Measurements from ENCODE around the gene SLC16A8.

SLC16A8 gene

DNA sequence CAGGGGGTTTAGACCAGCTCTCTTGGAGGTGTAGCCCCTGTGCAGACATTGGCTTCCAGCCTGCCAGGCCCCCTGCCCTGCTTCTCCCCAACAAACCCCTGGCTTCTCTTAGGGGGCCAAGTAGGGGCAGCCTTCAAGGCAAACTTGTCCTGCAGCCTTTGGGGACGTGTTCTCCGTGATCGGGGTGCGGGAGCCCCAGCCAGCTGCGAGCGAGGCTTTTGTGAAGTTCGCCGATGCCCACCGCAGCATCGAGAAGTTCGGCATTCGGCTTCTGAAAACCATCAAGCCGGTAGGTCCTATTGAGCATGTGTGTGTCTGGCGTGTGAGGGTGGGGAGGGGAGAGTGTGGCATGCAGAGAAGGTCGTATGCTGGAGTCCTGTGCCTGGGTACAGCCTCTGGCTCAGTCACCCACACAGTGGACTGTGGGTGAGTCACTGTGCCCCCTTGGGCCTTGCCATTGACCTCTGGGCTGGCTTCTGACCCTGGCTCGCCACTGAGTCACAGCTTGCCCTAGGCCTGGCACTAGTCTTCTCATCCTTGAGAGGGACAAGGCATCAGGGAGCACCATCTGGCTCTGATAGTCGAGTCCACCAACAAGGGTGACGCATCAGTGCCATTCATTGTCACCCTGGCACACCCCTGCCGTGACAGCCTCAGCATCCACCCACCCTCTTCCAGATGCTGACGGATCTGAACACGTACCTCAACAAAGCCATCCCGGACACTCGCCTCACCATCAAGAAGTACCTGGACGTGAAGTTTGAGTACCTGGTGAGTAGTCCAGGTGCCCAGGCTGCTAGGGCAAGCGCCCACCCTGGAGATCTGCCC lies 11.4 kb downstream of the SLC16A8 start:
- DNase-seq (ENCODE audit: low spot score) = no peak

DNA sequence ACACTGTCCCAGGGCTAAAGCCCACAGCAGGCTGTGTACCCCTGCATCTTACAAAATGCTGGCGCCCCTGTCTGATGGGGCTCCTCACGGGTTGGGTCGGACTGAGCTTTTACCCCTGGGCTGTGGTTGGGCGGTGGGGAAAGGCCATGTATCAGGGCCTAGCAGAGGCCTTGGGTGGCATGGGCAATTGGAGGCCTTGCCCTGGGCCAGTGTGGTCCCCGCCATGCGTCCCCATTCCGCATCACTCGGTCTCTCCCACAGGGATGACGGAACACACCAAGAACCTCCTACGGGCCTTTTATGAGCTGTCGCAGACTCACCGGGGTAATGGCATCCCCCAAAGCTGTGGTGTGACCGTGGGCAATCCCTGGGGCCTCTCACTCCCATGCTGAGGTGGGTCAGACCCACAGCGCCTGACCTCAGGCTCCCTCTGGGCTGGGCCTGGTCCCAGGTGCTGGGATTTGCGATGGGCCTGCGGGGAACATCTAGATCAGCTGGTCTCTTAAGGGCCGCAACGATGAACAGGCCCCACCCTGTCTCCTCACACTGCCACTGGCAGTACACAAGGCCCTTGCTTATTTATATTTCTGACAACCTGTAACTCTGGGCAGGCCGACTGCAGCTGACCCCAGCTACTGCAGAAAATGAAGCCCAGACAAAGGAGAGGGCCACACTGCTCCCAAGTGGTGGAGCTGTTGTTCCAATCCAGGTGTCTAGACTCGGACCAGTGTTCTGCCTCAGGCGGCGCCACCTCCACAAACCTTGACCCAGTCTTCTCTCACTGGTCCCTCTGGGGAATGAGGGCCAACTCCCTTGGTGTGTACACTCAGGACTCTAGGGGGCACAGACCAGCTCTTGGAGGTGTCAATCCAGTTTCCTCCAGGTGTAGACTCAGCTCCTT lies 12.3 kb downstream of the SLC16A8 start:
- DNase-seq (ENCODE audit: low spot score) = no peak

DNA sequence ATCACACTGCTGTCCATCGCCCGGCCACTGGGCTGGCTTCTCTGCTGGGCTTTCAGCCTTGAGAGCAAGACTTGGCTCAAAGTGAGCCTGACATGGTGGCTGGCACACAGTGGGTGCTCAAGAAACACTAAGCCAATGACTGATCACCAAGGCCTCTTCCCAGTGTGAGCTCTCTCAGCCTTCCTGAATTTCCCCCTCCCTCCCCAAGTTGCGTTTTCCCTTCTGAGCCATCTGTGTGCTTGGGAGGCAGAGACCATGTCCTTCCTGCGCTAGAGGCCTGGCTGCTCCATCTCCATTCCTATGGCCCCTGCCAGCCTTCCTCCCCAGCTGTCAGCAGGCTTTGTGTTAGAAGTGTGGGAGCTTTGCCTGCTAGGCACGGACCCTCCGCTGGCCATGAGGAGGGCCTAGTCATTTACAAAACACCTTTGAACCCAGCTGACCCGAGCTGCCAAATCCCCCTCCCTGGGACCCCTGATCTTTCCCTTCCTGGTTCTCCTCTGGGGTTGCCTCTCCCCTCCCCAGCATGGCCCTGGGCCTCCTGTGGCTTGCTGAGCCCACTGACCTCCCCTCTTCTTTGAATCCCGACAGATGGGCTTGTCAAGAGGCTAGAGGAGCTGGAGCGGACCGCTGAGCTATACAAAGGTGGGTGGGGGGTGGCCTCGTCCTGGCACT lies 13.6 kb downstream of the SLC16A8 start:
- no peak for DNase-seq (ENCODE audit: low spot score)

DNA sequence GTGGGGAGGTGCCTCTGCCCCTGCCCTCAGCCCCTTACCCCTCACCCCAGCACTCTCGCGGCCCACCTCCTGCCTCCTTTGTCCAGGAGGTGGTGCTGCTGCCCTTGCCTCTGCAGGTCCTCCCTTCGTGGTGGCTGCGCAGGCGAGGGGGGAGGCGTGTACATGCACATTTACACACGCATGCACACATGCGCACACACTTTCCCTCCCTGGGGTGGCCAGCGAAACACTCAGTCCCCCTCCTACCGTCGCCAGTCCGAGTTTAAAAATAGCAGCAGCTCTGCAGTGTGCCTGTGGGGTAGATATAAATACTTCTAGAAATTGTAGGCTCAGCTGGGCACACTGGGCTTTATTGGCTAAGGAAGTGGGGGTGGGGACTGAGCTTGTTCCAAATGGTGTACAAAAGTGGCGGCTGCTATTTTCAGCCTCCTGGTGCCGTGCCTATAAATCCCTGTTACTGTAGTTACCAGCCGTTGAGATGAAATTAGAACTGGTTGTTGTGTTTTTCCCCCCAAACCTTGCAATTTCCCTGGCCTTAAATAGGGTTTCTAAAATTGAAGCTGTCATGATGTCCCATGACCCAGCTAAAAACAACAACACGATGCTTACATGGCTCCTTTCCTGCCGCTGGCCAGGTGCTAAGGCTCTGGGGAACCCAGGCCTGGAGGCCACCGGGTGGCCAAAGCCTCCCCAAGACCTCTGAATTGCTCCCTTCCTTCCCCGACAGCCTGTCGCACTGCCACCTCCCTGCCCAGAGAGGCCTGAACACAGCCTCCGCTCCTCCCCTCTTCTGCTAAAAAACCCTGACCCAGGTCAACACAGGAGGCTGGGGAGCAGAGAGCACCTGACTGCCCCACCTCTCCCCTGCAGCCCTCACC lies 14.4 kb downstream of the SLC16A8 start:
- no peak for DNase-seq (ENCODE audit: low spot score)

DNA sequence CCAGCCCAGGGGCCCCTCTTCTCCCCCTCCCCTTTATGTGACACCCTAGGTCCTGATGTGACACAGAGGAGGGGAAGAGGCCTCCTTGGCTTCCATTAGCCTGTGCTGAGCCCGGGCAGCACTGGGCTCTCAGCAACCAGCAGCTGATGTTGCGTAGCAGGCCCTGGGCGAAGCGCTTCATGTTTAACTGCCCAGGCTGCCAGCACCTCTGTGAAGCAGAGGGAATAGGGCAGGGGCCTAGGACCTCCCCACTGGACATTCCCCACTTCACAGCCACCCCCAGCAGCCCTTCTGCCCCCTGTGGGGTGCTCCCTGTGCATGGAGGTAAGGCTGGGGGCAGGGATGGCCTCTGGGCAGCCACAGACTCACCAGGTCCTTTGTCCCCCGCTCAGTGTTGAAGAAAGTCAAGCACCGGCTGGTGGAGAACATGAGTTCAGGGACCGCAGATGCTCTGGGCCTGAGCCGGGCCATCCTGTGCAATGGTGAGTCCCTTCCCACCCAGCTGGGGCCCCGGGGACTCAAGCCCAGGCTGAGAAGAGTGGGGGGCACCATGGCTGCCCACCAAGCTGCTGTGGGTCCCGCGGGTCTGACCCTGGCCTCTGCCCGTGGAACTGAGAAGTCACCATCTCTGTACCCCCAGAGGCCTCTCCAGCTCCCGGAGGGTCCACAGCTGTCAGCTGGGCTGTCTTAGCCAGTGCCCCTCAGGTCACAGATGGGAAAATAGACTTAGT lies 15.2 kb downstream of the SLC16A8 start:
- DNase-seq (ENCODE audit: low spot score) = no peak

DNA sequence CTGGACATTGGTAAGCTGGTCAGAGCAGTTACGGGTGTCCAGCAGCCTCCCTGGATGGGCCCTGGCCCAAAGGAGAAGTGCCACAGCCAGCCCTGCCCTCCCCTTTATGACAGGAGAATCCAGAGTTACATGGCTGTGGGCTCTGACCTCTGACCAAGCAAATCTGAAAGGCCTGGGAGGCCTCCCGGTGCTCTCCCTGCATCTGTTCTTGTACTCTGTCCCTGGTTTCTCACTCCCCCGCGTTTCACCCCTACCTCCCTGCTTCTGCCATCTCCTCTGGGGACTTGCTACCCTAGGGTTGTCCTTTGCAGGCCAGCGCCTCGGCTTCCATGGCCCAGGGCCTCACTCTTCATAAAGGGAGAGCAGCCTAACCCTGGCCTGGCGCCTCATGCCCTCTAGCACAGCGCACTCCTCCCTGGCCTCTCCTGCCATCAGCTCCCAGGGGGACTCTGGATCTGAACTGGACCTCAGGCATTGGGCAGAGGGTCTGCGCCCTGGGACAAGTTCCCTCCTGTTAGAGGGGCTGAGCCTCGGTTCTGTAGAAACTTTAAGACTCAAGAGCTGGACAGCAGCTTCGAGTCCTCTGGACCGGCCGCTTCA lies 16.1 kb downstream of the SLC16A8 start:
- DNase-seq (ENCODE audit: low spot score) = no peak

DNA sequence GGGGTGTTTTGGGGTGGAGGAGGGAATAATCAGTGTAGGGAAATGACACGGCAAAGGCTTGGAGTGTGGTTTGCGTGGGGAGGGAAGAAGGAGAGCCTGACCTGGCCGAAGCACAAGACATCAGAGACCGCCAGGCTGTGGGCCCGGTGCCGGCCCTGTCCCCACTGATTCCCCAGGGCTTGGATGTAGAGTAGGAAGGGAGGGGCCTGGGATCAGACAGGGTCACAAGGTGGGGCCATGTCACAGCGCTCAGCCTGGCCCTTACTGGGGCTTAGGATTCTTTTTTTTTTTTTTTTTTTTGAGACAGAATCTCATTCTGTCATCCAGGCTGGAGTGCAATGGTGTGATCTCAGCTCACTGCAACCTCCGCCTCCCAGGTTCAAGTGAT lies 17.0 kb downstream of the SLC16A8 start:
- DNase-seq (ENCODE audit: low spot score) = no peak

DNA sequence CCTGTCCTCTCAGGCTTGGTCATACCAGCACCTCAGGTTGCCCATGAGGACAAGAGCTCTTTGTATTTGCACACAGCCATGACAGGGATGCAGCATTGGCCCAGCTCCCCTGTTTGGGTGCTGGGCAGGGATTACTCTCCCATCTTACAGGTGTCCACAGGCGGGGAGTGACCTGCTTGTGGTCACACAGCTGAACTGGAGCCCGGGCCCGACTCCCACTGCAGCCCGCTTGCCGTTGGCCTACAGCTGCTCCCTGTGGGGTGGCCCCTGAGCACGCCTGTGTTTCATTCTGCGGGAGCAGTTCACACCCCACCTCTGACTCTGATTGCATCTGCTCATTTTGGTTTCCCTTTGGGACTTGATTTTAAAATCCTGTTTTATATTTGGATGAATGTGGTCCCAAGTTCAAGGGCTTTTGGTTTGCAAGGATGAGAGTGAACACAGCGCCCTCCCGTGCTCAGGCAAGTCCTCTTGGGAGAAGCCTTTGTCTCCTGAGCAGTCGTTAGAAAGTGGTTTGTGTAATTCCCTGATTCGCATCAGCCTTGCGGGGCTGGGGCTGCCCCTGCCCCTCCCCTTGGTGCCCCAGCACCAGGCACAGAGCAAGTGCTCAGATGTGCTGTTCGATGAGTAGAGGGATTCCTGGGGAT lies 17.5 kb downstream of the SLC16A8 start:
- DNase-seq (ENCODE audit: low spot score) = no peak

DNA sequence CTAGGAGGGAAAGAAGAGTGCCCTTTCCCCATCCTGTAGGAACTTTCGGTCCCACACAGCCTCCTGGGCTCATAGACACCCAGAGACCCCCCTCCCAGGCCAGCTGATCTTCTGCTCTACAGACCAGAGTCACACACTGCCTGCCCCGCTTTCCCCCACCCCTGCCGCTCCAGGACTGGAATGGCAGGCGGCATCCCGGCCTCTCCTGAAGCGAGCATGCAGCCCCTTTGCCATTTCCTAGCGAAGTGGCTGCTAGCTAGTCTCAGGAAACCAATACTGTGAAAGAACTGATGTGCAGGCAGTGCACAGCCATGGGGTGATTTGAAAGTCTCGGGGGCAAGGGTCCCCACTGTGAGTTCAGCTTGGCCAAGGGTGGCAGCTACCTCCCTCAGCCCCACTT lies 18.4 kb downstream of the SLC16A8 start:
- no peak for DNase-seq (ENCODE audit: low spot score)

DNA sequence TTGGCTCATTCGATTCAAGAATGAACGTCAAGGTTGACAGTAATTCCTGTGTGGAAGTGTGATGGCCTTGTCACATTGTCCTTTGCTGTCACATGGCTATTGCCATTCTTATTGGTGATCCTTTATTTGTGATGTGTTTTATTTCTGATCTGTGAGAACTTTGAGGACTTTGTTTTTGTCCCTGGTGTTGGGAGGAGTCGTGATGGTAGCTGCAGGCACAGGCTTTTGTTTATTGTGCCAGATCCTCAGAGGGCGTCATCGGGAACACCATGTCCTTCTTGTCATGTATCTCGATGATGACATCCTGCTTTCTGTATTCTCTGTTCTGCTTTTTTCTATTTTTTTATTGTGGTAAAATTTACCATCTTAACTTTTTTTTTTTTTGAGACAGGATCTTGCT lies 21.2 kb downstream of the SLC16A8 start:
- DNase-seq (ENCODE audit: low spot score) = no peak

DNA sequence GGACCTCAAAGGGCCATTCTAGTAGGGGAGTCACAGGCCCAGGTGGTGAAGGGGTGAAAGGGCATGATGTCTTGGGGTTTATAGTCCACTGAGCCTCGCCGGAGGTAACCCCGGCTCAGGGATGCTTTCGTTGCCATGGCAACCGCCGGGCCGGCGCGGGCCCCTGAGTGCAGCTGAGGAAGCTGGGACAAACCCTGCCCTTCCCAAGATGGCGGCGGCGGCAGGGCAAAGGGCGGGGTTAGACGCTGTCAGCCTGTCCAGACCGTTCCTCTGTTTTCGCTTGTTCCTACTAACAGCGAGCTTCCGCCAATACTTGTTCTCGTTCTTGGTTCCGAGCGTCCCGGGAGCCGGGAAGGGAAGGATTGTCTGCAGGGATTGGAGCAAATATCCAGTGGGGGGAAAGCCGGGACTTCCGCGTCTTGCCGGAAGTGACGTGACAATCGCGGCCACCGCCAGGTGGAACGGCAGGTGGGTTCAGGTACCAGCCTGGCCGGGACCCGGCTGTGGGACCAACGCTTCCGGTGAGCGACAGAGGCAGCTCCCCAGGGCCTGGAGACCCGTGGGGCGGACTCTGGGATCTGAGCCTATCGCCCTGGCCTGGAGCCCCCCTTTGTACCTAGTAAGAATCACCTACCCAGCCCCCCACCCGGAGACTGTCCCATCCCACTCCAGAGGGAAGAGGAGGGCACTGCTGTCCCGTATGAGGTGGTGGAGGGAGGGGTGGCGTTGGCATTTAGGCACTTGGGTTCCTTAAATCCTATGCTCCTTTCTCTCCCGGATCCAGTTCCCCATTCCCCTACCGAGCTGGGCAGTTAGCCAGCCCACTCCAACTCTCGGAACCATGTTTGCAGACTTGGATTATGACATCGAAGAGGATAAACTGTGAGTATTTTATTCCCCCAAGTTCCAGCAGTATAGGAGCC lies 26.8 kb downstream of the SLC16A8 start, which contains the start of gene PICK1:
Gene PICK1, plus strand, starts transcription at position 436 of the 923 bp plus-strand sequence. Its CDS starts 406 bp downstream, at position 842.
- peak; percentile 95 for DNase-seq (ENCODE audit: low spot score)

DNA sequence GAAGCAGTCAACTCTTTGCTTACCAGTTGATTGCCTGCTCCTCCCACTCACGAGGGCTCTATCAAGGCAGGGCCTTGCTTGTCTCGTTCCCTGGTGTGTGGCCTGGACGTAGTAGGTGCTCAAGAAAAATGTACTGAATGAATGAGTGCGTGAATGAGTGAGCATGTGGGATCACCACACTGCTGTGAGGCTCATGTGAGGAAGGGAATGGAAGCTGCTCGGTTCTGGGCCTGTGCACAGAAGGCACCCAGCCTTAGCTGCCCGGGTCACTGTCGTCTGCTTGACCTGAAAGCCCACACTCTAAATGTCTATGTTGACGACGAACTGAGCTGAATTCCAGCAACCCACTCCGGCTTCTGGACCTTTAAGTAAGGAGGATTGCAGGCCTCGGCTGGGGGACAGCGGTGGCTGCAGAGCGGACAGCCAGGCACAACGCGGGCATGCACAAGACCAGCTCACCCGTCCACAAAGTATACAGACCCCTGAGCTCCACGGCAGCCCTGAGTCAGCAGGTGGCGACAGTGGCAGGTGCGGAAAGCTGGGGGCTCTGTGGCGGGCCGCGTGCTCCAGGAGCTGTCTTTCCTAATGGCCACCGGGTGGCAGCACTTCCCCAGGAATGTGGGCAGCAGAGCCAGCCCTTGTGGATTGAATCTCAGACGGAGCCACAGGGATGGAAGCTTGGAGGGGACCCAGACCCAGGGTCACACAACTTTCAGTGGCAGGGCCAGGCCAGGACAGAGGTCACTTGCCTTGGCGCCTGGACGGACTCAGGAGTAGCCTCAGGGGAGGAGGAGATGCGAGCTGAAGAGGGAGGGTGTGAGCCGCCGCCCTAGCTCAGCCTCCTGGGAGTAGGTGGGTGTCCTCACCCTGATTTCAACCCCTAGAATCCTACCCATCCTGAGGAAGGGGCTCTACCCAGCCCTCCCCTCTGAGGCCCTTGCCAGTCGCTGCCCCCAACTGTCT lies 31.8 kb downstream of the SLC16A8 start:
- DNase-seq (ENCODE audit: low spot score) = peak; percentile 86

DNA sequence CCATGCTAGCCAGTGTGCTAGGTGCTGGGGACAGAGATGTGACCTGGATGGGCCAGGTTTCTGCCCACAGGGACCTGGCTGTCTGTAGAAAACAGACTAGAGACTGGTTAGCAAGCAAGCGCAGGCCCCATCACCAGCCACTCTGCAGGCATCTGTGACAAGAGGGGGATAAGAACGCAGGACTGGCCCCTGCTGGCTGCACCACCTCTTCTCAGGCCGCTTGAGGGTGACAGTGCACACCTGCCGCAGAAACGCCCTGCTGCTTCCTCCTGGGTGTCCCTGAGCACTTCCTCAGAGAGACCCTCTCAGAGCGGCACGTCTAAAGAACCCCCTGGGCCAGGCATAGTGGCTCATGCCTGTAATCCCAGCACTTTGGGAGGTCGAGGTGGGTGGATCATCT lies 32.7 kb downstream of the SLC16A8 start:
- DNase-seq (ENCODE audit: low spot score) = no peak

DNA sequence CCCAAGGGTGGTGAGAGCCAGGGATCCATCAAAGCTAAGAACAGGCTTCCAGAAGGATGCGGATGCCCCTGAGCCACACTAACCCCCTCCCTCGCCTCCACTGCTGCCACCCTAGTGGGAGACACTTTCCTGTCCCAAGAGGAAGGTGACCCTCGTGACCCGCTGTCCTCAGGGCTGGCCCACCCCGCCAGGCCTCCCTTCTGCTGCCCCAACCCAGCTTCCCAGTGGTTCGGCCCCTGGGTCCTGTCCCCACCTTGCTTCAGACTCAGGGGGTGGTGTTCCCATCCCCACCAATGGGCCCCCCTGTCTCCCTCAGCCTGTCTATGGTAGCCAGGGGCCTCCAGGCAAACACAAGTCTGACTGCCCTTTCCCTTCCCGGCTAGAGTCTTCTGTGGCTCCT lies 33.3 kb downstream of the SLC16A8 start:
- no peak for DNase-seq (ENCODE audit: low spot score)

DNA sequence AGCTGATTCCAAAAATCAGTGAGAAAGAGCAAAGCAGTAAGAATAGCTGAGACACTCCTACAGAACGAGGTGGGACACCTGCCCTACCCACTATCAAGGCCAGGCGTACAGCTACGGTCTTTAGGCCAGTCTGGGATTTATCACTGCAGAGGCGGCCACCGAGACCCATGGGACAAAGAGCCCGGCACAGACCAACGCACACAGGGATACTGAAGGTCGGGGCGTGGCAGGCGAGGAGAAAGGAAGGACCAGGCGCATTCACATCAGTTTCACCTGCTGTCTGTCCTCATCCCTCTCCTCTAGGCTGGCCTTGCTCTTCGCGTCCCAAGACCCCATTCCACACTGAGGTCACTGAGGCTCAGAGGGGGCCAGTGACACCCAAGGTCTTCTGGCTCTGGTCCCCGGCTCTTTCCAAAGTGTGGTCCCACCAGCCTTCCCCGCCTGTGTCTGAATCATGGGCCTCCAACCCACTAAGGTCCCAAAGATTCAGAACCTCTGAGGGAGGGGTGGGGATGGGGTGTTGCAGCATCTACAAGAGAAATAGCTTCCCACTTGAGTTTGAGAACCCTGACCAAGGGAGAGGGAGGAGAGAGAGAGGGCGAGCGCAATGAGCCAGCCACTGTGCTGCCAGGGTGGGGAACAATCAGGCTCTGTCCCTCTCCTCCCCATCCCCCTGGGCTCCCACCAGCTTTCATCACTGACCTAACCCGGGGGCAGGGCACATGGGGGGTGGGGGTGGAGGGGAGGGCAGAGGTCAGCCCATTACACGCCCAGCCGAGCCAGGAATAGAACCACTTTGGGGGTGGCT lies 34.0 kb downstream of the SLC16A8 start:
- no peak for DNase-seq (ENCODE audit: low spot score)

DNA sequence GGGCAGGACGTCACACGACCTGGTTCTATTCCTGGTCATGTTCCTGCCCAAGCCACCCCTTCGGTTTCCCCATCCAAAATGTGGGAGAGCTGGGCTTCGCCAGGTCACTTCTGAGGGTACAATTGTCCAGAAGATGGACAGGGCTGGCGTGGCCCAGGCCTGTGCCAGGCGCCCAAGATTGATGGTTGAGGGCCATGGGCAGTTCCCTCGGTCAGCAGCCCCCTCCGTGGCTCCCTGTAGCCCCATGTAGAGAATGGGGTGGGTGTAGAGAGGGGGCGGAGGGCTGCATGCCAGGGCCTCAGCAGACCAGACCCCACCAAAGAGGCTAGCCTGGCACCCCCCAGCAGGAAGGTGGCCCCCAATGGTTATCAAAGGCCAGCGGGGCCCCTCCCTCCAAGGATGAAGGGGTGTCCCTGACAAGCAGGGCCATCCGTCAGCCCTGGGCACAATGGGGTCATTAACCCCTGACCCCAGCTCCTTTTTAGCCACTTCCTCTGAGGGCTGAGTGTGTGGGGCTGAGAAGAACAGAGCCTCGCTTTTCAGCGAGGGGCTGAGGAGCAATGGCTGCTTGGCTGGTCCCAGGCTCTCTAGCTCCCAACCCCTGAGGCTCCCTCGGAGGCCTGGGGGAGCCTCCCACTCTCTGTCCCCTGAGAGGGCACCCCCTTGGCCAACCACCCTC lies 37.8 kb downstream of the SLC16A8 start:
- no peak for DNase-seq (ENCODE audit: low spot score)

All from LoVo (cell line).